ENCODE data around the gene SEPTIN1.
A peak's percentile ranks its signal among the peaks of the same experiment; 100 is the strongest.
"Not testable (repeated sequence)": the region's sequence is repeated elsewhere in the genome, so short reads cannot be mapped to it uniquely, and the experiment has no call there.

Gene SEPTIN1

DNA sequence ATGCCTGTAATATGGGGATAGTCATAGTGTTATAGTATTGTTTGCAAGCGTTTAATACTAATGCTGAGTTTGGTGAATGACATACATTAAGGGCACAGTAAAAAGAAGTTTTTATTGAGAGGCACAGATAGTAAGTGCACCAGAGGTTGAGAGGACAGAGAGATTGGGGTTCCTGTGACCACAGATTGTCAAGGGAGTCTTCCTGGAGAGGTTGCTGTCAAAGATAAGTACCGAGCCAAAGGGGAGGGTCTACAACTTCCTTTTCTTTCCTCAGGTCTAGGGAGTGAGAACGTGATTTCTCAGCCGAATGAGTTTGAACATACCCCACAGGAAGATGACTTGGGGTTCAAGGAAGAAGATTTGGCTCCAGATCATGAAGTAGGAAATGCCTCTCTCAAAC, 14.7 kb upstream of the SEPTIN1 start:
- DNase-seq, result no peak
- Histone ChIP-seq H3K4me3 (ENCODE audit: low read depth, low read length) (no peak overlapping the region), H3K27ac (no peak overlapping the region), H3K36me3 (replicated peaks) (peaks cover 5% of the 10 kb centered on the region), H3K27me3 (replicated peaks) (no peaks in the 10 kb centered on the region)
- TF ChIP-seq, protein P1, sequence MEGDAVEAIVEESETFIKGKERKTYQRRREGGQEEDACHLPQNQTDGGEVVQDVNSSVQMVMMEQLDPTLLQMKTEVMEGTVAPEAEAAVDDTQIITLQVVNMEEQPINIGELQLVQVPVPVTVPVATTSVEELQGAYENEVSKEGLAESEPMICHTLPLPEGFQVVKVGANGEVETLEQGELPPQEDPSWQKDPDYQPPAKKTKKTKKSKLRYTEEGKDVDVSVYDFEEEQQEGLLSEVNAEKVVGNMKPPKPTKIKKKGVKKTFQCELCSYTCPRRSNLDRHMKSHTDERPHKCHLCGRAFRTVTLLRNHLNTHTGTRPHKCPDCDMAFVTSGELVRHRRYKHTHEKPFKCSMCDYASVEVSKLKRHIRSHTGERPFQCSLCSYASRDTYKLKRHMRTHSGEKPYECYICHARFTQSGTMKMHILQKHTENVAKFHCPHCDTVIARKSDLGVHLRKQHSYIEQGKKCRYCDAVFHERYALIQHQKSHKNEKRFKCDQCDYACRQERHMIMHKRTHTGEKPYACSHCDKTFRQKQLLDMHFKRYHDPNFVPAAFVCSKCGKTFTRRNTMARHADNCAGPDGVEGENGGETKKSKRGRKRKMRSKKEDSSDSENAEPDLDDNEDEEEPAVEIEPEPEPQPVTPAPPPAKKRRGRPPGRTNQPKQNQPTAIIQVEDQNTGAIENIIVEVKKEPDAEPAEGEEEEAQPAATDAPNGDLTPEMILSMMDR (IDR thresholded peaks at IDR 0.05; ENCODE audit: low read depth, low read length, missing control alignments), result no peak
- in situ Hi-C loops (cut with HindIII; ENCODE audit: low pct_ligation_motif_present, low sequenced_read_pairs), result no loop called here

DNA sequence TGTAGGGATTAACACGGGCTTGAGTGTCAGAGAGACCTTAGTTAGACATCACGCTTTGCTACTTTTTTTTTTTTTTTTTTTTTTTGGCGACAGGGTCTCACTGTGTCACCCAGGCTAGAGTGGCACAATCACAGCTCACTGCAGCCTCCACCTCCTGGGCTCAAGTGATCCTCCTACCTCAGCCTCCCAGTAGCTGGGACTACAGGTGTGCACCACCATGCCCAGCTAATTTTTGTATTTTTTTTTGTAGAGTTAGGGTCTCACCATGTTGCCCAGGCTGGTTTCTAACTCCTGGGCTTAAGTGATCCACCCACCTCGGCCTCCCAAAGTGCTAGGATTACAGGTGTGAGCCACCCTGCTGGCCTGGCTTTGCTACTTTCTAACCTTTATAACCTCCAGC, 14.3 kb upstream of the SEPTIN1 start:
- H3K4me3 ChIP-seq (ENCODE audit: low read depth, low read length); H3K27me3 ChIP-seq (replicated peaks); in situ Hi-C loops (cut with HindIII; ENCODE audit: low pct_ligation_motif_present, low sequenced_read_pairs); H3K36me3 ChIP-seq (replicated peaks); H3K27ac ChIP-seq; DNase-seq: not testable (repeated sequence)

DNA sequence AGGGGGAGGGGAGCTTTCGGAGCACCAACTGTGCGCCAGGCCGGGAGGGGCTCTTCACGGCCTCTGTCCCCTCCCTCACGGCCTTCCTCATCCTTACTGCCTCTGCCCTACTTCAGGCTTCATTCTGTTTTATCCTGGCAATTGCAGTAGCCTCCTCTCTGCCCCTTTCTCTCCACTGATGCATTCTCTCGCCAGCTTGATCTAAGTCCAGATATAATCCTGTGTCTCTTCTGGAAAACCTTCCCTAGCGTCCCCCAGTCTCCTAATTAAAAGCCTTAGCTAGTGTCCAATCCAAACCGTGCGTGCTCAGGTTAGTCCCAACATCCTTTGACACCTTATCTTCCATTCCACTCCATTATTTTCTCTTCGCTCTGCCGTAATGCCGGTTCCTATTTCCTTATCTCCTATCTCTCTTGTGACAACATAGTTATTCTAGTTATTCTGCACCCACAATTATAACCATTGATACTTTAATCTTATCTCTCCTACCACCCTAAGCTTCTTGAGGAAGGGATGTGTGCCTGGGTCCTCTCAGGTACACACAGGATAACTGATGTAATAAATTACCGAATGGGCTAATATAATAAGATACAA, 13.7 kb upstream of the SEPTIN1 start:
- DNase-seq, result no peak
- TF ChIP-seq, protein P1 (IDR thresholded peaks at IDR 0.05; ENCODE audit: low read depth, low read length, missing control alignments), result no peak
- Histone ChIP-seq H3K36me3 (replicated peaks) (peaks cover 5% of the 10 kb centered on the region), H3K4me3 (ENCODE audit: low read depth, low read length) (peak overlapping the region; percentile 77), H3K27ac (no peak overlapping the region), H3K27me3 (replicated peaks) (no peaks in the 10 kb centered on the region)
- in situ Hi-C loops (cut with HindIII; ENCODE audit: low pct_ligation_motif_present, low sequenced_read_pairs), result no loop called here

DNA sequence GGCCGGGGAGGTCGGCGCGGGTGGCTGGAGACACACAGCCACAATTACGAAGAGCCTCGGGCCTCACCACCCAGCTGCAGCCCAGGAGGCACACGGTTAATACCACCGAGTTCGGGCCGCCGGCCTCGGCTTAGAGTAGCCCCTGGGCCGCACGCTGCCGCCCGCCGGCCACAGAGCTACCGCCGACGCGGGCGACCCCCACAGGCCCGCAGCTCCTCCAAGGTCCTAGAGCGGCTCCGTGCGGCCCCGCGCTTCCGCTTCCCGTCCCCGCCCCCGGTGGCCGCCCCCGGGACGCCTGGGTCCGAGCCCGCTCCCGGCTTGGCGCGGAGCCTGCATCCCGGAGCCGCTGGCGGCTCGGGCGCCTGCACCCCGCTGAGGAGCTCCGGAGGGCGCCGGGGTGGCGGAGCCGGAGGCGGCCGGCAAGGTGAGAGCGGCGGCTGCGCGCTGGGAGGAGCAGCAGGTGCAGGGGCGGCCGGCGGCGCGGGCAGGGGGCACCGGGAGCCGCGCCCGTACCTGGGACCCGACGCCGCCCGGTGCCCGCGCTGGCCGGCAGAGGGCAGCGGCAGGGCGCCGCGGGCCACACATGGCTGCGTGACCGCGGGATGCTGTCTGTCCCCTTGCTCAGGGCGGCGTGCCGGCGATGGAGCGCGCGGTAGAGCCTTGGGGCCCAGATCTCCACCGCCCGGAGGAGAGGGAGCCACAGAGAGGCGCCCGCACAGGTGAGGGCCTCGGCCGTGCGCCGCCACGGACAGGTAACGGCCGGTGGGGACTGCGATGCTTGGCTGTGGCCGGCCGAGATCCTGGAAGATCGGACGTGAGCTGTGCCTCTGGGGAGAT, 13.0 kb upstream of the SEPTIN1 start, which contains the start of gene ZNF48:
Gene ZNF48 (plus strand): TSS at position 266 of the 837 bp plus-strand sequence. CDS start 375 bp downstream, at position 641.
- peak within 1 kb of the TSS; percentile 77 for H3K4me3 ChIP-seq (ENCODE audit: low read depth, low read length)
- H3K27me3 ChIP-seq (replicated peaks), result no peaks in the 10 kb centered on the region
- peak; percentile 74 for DNase-seq
- H3K27ac ChIP-seq, result peak within 1 kb of the TSS; percentile 73
- in situ Hi-C loops (cut with HindIII; ENCODE audit: low pct_ligation_motif_present, low sequenced_read_pairs), result no loop called here
- TF ChIP-seq, protein P1 (IDR thresholded peaks at IDR 0.05; ENCODE audit: low read depth, low read length, missing control alignments), result no peak
- peaks cover 5% of the 10 kb centered on the region for H3K36me3 ChIP-seq (replicated peaks)

DNA sequence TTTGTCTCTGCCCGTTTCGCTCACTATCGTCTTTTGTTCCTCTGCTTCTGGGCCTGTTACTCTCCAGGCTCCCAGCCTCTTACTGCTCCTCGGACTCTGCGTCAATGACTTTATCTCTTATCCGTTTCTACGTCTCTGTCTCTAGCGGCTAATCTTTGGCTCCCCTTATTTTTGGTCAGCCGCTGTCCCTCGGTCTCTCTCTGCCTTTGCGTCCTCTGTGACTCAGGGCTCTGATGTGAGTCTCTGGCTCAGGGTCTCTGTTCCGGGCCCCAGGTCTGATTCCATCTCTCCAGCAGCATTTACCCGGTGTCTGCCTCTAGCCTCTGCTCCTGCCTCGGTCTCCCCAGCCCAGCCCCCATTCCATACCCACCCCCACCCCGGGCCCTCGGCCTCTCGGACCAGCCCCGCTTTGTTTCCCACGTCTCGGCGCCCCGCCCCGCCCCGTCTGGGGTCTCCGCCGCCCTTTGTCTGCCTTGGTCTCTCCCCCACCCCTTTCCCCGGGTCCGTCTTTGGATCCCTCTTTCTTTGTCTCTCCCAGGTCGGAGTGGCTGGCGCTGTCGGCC, 12.3 kb upstream of the SEPTIN1 start:
- Histone ChIP-seq H3K36me3 (replicated peaks) (peaks cover 5% of the 10 kb centered on the region), H3K27me3 (replicated peaks) (no peaks in the 10 kb centered on the region), H3K27ac (peak overlapping the region; percentile 73), H3K4me3 (ENCODE audit: low read depth, low read length) (peak overlapping the region; percentile 77)
- peak; percentile 52 for DNase-seq
- in situ Hi-C loops (cut with HindIII; ENCODE audit: low pct_ligation_motif_present, low sequenced_read_pairs), result no loop called here
- TF ChIP-seq, protein P1 (IDR thresholded peaks at IDR 0.05; ENCODE audit: low read depth, low read length, missing control alignments), result no peak

DNA sequence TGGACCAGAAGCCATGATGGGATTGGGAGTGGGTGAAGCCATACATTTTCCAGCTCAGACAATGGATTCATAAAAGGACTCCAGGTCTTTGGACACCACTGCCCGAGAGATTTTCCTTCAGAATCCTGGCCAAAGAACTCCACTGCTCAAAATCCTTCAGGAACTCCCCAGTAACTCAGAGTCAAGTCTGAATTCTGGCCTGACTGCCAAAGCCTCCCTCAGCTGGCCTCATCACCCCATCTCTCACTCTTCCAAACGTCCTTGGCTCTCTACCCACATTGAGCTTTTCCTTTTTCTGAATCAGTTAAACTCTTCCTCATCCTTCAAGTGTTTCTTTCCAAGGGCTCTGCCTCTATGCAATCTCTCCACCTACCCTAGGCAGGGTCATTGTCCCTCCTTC, 1.2 kb upstream of the SEPTIN1 start:
- Histone ChIP-seq H3K4me3 (ENCODE audit: low read depth, low read length) (no peak overlapping the region), H3K36me3 (replicated peaks) (no peaks in the 10 kb centered on the region), H3K27me3 (replicated peaks) (no peaks in the 10 kb centered on the region), H3K27ac (no peak overlapping the region)
- no peak for DNase-seq
- TF ChIP-seq, protein P1 (IDR thresholded peaks at IDR 0.05; ENCODE audit: low read depth, low read length, missing control alignments), result no peak
- in situ Hi-C loops (cut with HindIII; ENCODE audit: low pct_ligation_motif_present, low sequenced_read_pairs), result no loop called here

Measured in brain microvascular endothelial cell (primary cell).